ENCODE results near the gene CNMD.

DNA sequence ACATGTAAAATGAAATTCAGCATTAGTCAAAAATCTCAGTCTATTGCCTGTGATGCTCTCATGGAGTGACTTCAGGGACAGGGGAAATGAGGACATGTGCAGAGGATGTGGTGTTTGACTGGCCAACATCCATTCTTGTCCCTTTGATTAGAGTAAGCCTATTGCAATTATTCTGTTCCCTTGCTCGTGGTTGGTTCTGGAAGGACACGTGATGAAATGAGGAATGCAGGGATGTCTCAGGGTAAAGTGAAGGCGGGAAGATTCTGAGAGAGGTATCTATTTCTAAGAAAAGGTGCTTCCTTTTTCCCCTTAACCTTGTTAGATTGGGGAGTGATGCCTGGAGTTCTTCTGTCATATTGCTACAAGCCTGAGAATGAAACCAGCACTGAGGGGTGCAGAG, 37.1 kb upstream of the CNMD start:
- no peak for TF ChIP-seq POLR2A (IDR thresholded peaks at IDR 0.05; ENCODE audit: low read depth, low read length)
- TF ChIP-seq MXI1 (IDR thresholded peaks at IDR 0.05; ENCODE audit: borderline replicate concordance, low read depth, low read length): no peak
- no peak for TF ChIP-seq RFX5 (IDR thresholded peaks at IDR 0.05; ENCODE audit: low read depth, low read length)
- TF ChIP-seq RCOR1 (IDR thresholded peaks at IDR 0.05; ENCODE audit: insufficient replicate concordance, low read length): no peak
